Smooth muscle cell (in vitro differentiated cells): ENCODE measurements around the gene CAMTA1. TPM values are rescaled to one million over a fixed set of nuclear protein-coding genes. Genes with fewer than 3 reads are reported as not detected.

ENCODE experiments used
- DNase-seq: peaks from one replicate; lab custom pipeline; 2025; ENCODE audit not compliant: unreplicated experiment; lab: John Stamatoyannopoulos, UW
- H2AFZ ChIP-seq: fragments of 200-600 bp; sonication (generic); 2 replicates; pipeline ENCODE4 v1.6.0; 2016; ENCODE audit warnings: antibody characterized with exemption, low read depth, mild to moderate bottlenecking
- H3F3A ChIP-seq: fragments of 200-600 bp; sonication (generic); 2 replicates; pipeline ENCODE4 v1.6.0; 2017; ENCODE audit warnings: antibody characterized with exemption, low read depth
- H3K27ac ChIP-seq: fragments of 200-600 bp; sonication (generic); 2 replicates; pipeline ENCODE4 v1.5.1; 2016; ENCODE audit warnings: low read depth, mild to moderate bottlenecking
- H3K27me3 ChIP-seq: fragments of 200-600 bp; sonication (generic); 2 replicates; pipeline ENCODE4 v1.6.1; 2016; ENCODE audit warnings: low read depth, mild to moderate bottlenecking
- H3K36me3 ChIP-seq: fragments of 200-600 bp; sonication (generic); 2 replicates; pipeline ENCODE4 v1.5.1; 2016; ENCODE audit warnings: low read depth
- H3K4me1 ChIP-seq: fragments of 200-600 bp; sonication (generic); 2 replicates; pipeline ENCODE4 v1.5.1; 2016; ENCODE audit warnings: low read depth
- H3K4me2 ChIP-seq: fragments of 200-600 bp; sonication (generic); 2 replicates; pipeline ENCODE4 v1.6.0; 2016; ENCODE audit warnings: mild to moderate bottlenecking
- H3K4me3 ChIP-seq: fragments of 200-600 bp; sonication (generic); 2 replicates; pipeline ENCODE4 v1.5.1; 2016; ENCODE audit warnings: mild to moderate bottlenecking
- H3K79me2 ChIP-seq: fragments of 200-600 bp; sonication (generic); 2 replicates; pipeline ENCODE4 v1.6.0; 2016; ENCODE audit warnings: low read depth, mild to moderate bottlenecking
- H3K9ac ChIP-seq: fragments of 200-600 bp; sonication (generic); 2 replicates; pipeline ENCODE4 v1.6.0; 2016; ENCODE audit warnings: low read depth
- H3K9me3 ChIP-seq: fragments of 200-600 bp; sonication (generic); replicated peaks from 2 replicates; pipeline ENCODE4 v1.5.1; 2016; ENCODE audit warnings: low read depth
- H4K20me1 ChIP-seq: fragments of 200-600 bp; sonication (generic); 2 replicates; pipeline ENCODE4 v1.6.0; 2016; ENCODE audit warnings: low read depth
- WGBS: methylation state at CpG from one replicate; pipeline ENCODE4 v1.1.7; 2016; ENCODE audit warnings: low lambda C conversion rate; 5-methylcytosine and 5-hydroxymethylcytosine counted together
- polyA plus RNA-seq: library from polyadenylated mRNA; unstranded; fragments of >200 nt; fragmentation: Nextera tagmentation; extraction: Ambion mirVana; gene quantifications from 2 replicates; pipeline ENCODE4 v1.2.1, GENCODE V29; 2016
- total RNA-seq: library from RNA; depleted of rRNA; stranded (reverse); fragments of >200 nt; gene quantifications from 2 replicates; pipeline ENCODE4 v1.2.3, GENCODE V29; 2014
- TF ChIP-seq, protein P1 (sequence below): fragments of 200-600 bp; sonication (generic); IDR thresholded peaks from 2 replicates; pipeline ENCODE4 v1.5.1; 2017; ENCODE audit warnings: borderline replicate concordance, mild to moderate bottlenecking, antibody characterized with exemption; ENCODE audit not compliant: insufficient read depth, poor library complexity, severe bottlenecking

CAMTA1 gene
- total and polyA plus RNA-seq, 2 experiments from 2014 or later = 139 to 145 TPM

DNA sequence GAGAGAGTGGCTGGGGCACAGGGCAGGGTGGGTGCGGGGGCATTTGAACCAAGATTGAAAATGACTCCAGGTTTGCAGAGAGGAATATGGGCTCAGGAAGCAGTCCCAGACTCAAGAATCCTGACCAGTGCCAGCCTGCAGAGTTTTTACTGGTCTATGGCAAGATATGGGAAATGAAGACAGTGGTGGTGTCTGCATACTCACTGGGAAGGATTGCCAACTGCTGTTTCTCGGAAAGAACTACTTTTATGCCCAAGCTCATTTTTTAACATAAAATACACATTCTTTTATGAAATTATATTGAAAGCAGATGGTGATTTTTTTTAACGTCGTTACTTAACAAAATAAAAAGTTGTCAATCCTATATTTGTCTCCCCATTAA lies 401.8 kb downstream of the CAMTA1 start:
- no peak overlapping the region for H3K27ac ChIP-seq
- H2AFZ ChIP-seq = no peak overlapping the region
- no peaks in the 10 kb centered on the region for H3F3A ChIP-seq
- H3K79me2 ChIP-seq = no peaks in the 10 kb centered on the region
- no peak overlapping the region for H3K4me3 ChIP-seq
- DNase-seq = no peak
- H4K20me1 ChIP-seq = no peaks in the 10 kb centered on the region
- H3K4me1 ChIP-seq = no peaks in the 10 kb centered on the region
- no peak overlapping the region for H3K9ac ChIP-seq
- peaks cover 3% of the 10 kb centered on the region for H3K27me3 ChIP-seq
- no peaks in the 10 kb centered on the region for H3K36me3 ChIP-seq
- WGBS = 90% methylated on average over 4 of the region's 4 CpGs
- H3K4me2 ChIP-seq = no peak overlapping the region
- TF ChIP-seq, protein P1, sequence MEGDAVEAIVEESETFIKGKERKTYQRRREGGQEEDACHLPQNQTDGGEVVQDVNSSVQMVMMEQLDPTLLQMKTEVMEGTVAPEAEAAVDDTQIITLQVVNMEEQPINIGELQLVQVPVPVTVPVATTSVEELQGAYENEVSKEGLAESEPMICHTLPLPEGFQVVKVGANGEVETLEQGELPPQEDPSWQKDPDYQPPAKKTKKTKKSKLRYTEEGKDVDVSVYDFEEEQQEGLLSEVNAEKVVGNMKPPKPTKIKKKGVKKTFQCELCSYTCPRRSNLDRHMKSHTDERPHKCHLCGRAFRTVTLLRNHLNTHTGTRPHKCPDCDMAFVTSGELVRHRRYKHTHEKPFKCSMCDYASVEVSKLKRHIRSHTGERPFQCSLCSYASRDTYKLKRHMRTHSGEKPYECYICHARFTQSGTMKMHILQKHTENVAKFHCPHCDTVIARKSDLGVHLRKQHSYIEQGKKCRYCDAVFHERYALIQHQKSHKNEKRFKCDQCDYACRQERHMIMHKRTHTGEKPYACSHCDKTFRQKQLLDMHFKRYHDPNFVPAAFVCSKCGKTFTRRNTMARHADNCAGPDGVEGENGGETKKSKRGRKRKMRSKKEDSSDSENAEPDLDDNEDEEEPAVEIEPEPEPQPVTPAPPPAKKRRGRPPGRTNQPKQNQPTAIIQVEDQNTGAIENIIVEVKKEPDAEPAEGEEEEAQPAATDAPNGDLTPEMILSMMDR = no peak
- no peaks in the 10 kb centered on the region for H3K9me3 ChIP-seq

DNA sequence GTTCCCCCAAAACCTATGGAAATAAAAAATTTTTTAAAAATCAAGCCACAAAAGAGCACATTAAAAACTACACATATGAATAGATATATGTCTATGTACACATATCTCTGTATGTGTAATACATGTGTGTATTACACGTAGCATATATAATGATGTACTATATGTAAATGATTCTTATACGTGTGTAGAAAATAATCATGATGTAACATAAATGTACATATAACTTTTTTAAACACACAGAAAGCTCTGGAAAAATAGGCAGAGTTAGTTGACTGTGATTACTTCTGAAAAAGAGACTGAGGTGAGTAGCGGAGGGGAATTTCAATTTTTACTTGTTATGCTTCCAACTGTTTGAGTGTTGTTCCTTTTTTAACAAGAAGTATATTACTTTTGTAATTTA lies 405.0 kb downstream of the CAMTA1 start:
- Histone ChIP-seq H3K9me3 (no peaks in the 10 kb centered on the region), H3K4me3 (no peak overlapping the region), H3K9ac (no peak overlapping the region), H3K27me3 (peaks cover 3% of the 10 kb centered on the region), H4K20me1 (no peaks in the 10 kb centered on the region), H3F3A (no peaks in the 10 kb centered on the region), H3K36me3 (no peaks in the 10 kb centered on the region), H2AFZ (no peak overlapping the region), H3K27ac (no peak overlapping the region), H3K79me2 (no peaks in the 10 kb centered on the region), H3K4me1 (no peaks in the 10 kb centered on the region), H3K4me2 (no peak overlapping the region)
- DNase-seq = no peak
- 87% methylated on average over 3 of the region's 3 CpGs for WGBS
- TF ChIP-seq, protein P1 = no peak

DNA sequence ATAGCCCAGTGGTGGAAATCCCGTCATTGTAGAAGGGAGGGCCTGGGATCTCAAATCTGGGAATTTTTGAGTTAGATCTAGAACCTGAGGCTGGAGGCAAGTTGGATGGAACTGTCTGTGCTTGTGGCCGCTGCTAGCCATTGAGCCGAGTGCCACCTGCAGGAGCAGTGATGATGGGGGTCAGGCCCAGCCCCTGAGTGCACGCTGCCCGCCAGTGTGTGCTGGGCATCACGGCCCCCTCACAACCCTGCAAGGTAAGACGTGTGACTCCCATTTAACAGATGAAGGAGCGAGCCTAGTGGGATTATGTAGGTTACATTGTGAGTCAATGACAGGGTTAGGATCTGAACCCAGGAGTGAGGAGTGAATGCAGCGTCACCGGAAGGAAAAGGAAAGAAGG lies 407.2 kb downstream of the CAMTA1 start:
- TF ChIP-seq, protein P1 = no peak
- H4K20me1 ChIP-seq = no peaks in the 10 kb centered on the region
- peaks cover 3% of the 10 kb centered on the region for H3K27me3 ChIP-seq
- H3K4me2 ChIP-seq = no peak overlapping the region
- no peak overlapping the region for H3K9ac ChIP-seq
- no peaks in the 10 kb centered on the region for H3K79me2 ChIP-seq
- H3K9me3 ChIP-seq = no peaks in the 10 kb centered on the region
- no peak overlapping the region for H3K4me3 ChIP-seq
- H3K4me1 ChIP-seq = no peaks in the 10 kb centered on the region
- 94% methylated on average over 10 of the region's 10 CpGs for WGBS
- no peaks in the 10 kb centered on the region for H3K36me3 ChIP-seq
- no peaks in the 10 kb centered on the region for H3F3A ChIP-seq
- DNase-seq = no peak
- H2AFZ ChIP-seq = no peak overlapping the region
- H3K27ac ChIP-seq = no peak overlapping the region

DNA sequence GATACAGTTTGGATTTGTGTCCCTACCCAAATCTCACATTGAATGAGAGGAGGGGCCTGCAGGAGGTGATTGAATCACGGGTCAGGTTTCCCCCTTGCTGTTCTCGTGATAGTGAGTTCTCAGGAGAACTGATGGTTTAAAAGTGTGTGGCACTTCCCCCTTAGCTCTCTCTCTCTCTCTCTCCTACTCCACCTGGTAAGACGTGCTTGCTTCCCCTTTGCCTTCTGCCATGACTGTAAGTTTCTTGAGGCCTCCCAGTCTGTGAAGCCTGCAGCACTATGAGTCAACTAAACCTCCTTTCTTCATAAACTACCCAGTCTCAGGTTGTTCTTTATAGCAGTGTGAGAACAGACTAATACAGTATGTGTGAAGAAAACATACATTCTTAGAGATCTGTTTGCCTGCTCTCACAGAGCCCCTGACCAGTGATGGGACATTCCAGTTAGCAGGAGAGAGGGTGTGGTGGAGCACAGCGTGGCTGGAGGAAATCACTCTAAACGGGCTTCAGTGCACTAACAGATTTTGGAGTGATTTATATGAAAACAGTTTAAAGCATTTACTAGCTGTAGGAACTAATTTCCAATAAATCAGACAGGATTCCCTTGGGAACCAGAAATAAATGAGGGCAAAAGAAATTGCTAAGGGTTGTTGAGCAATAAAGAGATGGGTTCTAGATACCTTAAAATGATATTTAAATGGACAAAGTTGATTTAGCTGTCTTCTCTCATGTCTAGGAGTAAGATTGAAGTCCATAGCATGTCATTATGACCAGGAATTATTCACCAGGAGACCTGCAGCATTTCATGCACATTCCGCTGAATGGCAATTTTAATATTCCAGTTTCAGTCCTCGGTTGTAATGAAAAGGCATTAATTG lies 411.0 kb downstream of the CAMTA1 start:
- H3K36me3 ChIP-seq = no peaks in the 10 kb centered on the region
- DNase-seq = no peak
- H3K4me2 ChIP-seq = no peak overlapping the region
- H3K79me2 ChIP-seq = no peaks in the 10 kb centered on the region
- H3K27ac ChIP-seq = no peak overlapping the region
- no peak overlapping the region for H3K4me3 ChIP-seq
- H2AFZ ChIP-seq = no peak overlapping the region
- H4K20me1 ChIP-seq = no peaks in the 10 kb centered on the region
- TF ChIP-seq, protein P1 = no peak
- H3K4me1 ChIP-seq = no peaks in the 10 kb centered on the region
- H3K27me3 ChIP-seq = peaks cover 4% of the 10 kb centered on the region
- no peaks in the 10 kb centered on the region for H3F3A ChIP-seq
- H3K9ac ChIP-seq = no peak overlapping the region
- 80% methylated on average over 7 of the region's 7 CpGs for WGBS
- no peaks in the 10 kb centered on the region for H3K9me3 ChIP-seq
